Ascending aorta (tissue), 2 donors: ENCODE measurements around the gene TPCN2. TPM values are rescaled to one million over a fixed set of nuclear protein-coding genes. Genes with fewer than 3 reads are reported as not detected.

Source experiments
- DNase-seq, 2 donors: peaks; one replicate each; pipeline ENCODE4 v3.0.0-alpha.2; 2019; ENCODE audit warnings: low spot score in 2 of 2
- H3K27ac ChIP-seq, 2 donors: fragments of 200-600 bp; sonication (generic); one replicate each; pipeline ENCODE4 v1.5.1; 2016 to 2017; ENCODE audit warnings: mild to moderate bottlenecking in 1 of 2
- H3K27me3 ChIP-seq: fragments of 200-600 bp; sonication (generic); one replicate; pipeline ENCODE4 v1.5.1; 2017
- H3K36me3 ChIP-seq, 2 donors: fragments of 200-600 bp; sonication (generic); one replicate each; pipeline ENCODE4 v1.5.1; 2016
- H3K4me1 ChIP-seq, 2 donors: fragments of 200-600 bp; sonication (generic); one replicate each; pipeline ENCODE4 v1.5.1; 2016 to 2017; ENCODE audit warnings: mild to moderate bottlenecking in 1 of 2
- H3K4me3 ChIP-seq, 2 donors: fragments of 200-600 bp; sonication (generic); one replicate each; pipeline ENCODE4 v1.5.1; 2016 to 2017; ENCODE audit warnings: mild to moderate bottlenecking in 1 of 2
- H3K9me3 ChIP-seq, 2 donors: fragments of 200-600 bp; sonication (generic); one replicate each; pipeline ENCODE4 v1.5.1; 2016
- intact Hi-C: fragments of 100-400 bp; cut with DNase I; formaldehyde crosslinking; loops from one replicate; pipeline ENCODE4 v1.15.1; 2023
- total RNA-seq: library from RNA; depleted of rRNA; stranded (reverse); fragments of >200 nt; gene quantifications from one replicate; pipeline ENCODE4 v1.1.0, GENCODE V29; 2016
- TF ChIP-seq, protein P1 (sequence below), 3 experiments: fragments of 200-600 bp in 2 of 3; fragments of 450-650 bp in 1 of 3; sonication (generic) in 2 of 3; IDR thresholded peaks; one replicate each; pipeline ENCODE4 v1.5.1; 2016 to 2019; ENCODE audit warnings: antibody characterized with exemption in 3 of 3, mild to moderate bottlenecking in 1 of 3, moderate library complexity in 1 of 3

Gene TPCN2
- total RNA-seq, 1 donor from 2014 or later: 24.9 TPM

DNA sequence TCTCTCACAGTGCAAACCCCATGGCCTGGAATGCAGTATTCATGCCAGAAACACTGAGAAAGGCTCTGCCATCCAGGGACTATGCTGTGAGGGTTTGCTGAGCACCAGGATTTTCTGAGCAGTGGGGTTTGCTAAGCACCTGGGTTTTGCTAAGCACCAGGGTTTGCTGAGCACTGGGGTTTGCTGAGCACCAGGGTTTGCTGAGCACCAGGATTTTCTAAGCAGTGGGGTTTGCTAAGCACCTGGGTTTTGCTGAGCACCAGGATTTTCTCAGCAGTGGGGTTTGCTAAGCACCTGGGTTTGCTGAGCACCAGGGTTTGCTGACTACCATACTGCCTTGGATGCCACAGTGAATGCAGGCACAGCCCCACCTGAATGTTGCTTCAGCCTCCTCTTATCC lies 58.7 kb downstream of the TPCN2 start:
- Histone ChIP-seq H3K9me3 (no peaks in the 10 kb centered on the region), H3K4me3 (no peak overlapping the region), H3K4me1 (no peaks in the 10 kb centered on the region), H3K27me3 (no peaks in the 10 kb centered on the region), H3K36me3 (peaks cover 0 to 6% of the 10 kb centered on the region in 2 donors), H3K27ac (no peak overlapping the region)
- DNase-seq: no peak
- intact Hi-C loops: no loop called here
- TF ChIP-seq, protein P1, sequence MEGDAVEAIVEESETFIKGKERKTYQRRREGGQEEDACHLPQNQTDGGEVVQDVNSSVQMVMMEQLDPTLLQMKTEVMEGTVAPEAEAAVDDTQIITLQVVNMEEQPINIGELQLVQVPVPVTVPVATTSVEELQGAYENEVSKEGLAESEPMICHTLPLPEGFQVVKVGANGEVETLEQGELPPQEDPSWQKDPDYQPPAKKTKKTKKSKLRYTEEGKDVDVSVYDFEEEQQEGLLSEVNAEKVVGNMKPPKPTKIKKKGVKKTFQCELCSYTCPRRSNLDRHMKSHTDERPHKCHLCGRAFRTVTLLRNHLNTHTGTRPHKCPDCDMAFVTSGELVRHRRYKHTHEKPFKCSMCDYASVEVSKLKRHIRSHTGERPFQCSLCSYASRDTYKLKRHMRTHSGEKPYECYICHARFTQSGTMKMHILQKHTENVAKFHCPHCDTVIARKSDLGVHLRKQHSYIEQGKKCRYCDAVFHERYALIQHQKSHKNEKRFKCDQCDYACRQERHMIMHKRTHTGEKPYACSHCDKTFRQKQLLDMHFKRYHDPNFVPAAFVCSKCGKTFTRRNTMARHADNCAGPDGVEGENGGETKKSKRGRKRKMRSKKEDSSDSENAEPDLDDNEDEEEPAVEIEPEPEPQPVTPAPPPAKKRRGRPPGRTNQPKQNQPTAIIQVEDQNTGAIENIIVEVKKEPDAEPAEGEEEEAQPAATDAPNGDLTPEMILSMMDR (IDR thresholded peaks at IDR 0.05): no peak

DNA sequence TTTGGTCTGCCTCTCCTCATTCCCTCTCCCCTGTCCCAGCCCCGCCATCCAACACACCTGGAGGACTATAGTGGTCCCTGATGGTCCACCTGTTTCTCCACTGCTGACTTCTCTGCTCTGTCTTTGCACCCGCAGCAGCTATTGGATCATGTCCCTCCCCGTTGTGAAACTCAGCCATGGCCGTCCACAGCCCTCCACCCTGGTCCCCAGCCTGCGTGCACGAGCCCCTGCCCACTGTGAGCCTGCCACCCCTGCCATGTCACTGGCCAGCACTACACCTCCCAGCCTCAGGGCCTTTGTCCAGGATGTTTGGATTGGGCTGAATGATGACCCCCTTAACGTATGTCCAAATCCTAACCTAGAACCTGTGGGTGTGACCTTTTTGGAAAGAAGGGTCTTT lies 59.3 kb downstream of the TPCN2 start:
- TF ChIP-seq, protein P1 (IDR thresholded peaks at IDR 0.05): no peak
- Histone ChIP-seq H3K36me3 (peaks cover 0 to 6% of the 10 kb centered on the region in 2 donors), H3K27ac (no peak overlapping the region), H3K4me3 (no peak overlapping the region), H3K27me3 (no peaks in the 10 kb centered on the region), H3K9me3 (no peaks in the 10 kb centered on the region), H3K4me1 (no peaks in the 10 kb centered on the region)
- no peak for DNase-seq
- intact Hi-C loops: no loop called here

DNA sequence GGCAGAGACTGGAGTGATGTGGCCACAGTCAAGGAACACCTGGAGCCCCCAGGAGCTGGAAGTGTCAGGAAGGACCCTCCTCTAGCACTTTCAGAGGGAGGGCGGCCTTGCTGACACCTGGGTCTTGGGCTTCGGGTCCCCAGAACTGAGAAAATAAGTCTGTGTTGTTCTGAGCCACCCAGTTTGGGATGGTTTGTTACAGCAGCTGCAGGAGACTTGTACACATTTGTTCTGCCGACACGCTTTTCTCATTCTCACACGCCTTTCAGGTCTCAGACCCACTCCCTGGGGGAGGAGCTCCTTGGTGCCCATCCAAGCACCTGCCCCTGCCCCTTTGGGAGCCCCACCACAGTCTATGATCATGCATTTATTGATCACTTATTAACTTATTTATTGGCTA lies 59.8 kb downstream of the TPCN2 start:
- no peak overlapping the region for H3K27ac ChIP-seq
- no peaks in the 10 kb centered on the region for H3K27me3 ChIP-seq
- H3K9me3 ChIP-seq: no peaks in the 10 kb centered on the region
- DNase-seq: no peak
- H3K4me3 ChIP-seq: no peak overlapping the region
- H3K36me3 ChIP-seq: peaks cover 0 to 6% of the 10 kb centered on the region in 2 donors
- TF ChIP-seq, protein P1 (IDR thresholded peaks at IDR 0.05): no peak
- intact Hi-C loops: no loop called here
- no peaks in the 10 kb centered on the region for H3K4me1 ChIP-seq

DNA sequence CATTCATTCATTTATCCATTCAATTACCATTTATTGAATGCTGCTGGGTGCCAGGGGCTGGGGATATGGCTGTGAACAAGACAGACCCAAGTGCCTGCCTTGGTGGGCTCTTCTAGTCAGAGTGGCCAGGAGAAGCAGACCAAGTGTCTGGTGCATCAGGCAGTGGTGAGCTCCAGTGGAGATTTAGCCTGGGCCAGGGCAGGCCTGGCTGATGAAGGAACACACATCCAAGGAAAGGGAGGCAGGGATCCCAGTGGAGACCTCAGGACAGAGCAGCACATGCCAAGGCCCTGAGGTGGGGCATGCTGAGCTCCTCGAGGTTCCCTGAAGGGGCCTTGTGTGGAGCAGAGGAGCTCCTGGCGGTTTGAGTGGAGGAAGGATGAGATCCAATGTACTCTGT lies 60.4 kb downstream of the TPCN2 start:
- no peak overlapping the region for H3K27ac ChIP-seq
- H3K9me3 ChIP-seq: no peaks in the 10 kb centered on the region
- H3K4me3 ChIP-seq: no peak overlapping the region
- TF ChIP-seq, protein P1 (IDR thresholded peaks at IDR 0.05): no peak
- no peaks in the 10 kb centered on the region for H3K27me3 ChIP-seq
- intact Hi-C loops: no loop called here
- peaks cover 0 to 6% of the 10 kb centered on the region in 2 donors for H3K36me3 ChIP-seq
- no peak for DNase-seq
- no peaks in the 10 kb centered on the region for H3K4me1 ChIP-seq

DNA sequence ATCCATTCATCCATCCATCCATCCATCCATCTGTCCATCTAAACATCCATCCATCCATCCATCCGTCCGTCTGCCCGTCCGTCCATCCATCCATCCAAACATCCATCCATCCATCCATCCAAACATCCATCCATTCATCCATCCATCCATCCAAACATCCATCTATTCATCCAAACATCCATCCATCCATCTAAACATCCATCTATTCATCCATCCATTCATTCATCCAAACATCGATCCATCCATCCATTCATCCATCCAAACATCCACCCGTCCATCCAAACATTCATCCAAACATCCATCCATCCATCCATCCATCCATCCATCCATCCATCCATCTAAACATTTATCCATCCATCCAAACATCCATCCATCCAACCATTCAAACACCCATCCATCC lies 61.7 kb downstream of the TPCN2 start:
- Histone ChIP-seq H3K4me1 (peaks cover 0 to 4% of the 10 kb centered on the region in 2 donors), H3K9me3 (no peaks in the 10 kb centered on the region), H3K27ac (no peak overlapping the region), H3K36me3 (peaks cover 0 to 6% of the 10 kb centered on the region in 2 donors), H3K4me3 (no peak overlapping the region), H3K27me3 (no peaks in the 10 kb centered on the region)
- TF ChIP-seq, protein P1 (IDR thresholded peaks at IDR 0.05): no peak
- no peak for DNase-seq
- intact Hi-C loops: no loop called here
